AG10803 (cell line): ENCODE results near the gene NCBP1.
A peak's percentile ranks its signal among the peaks of the same experiment; 100 is the strongest.
"Not testable (repeated sequence)": the region's sequence is repeated elsewhere in the genome, so short reads cannot be mapped to it uniquely, and the experiment has no call there.

Source experiments
- DNase-seq: peaks from one replicate; pipeline ENCODE4 v3.0.0; 2010; ENCODE audit warnings: low read depth
- H3K4me3 ChIP-seq: 2 replicates; pipeline ENCODE4 v1.5.1; 2011; ENCODE audit warnings: mild to moderate bottlenecking, low read length, control low read depth
- CTCF ChIP-seq: conservative IDR thresholded peaks from 2 replicates; pipeline ENCODE4 v1.5.1; 2011; ENCODE audit warnings: mild to moderate bottlenecking, low read length, control low read depth, inconsistent platforms

Gene NCBP1

GRCh38 chr9:97695995-97696802, 62.6 kb downstream of the NCBP1 start:
- peak; percentile 31 for DNase-seq
- no peak for TF ChIP-seq CTCF
- peak overlapping the region; percentile 78 for H3K4me3 ChIP-seq

GRCh38 chr9:97696803-97697601, 63.4 kb downstream of the NCBP1 start, which contains the start of gene XPA:
Gene XPA, minus strand, starts transcription at chr9:97697340. Its CDS starts 48 bp downstream, at chr9:97697292.
- TF ChIP-seq CTCF: no peak
- peak within 1 kb of the TSS; percentile 78 for H3K4me3 ChIP-seq
- peak; percentile 89 for DNase-seq

- H3K4me3 ChIP-seq: no peak overlapping the region; the same call in 1 of the 2 replicates
- TF ChIP-seq CTCF: no peak
- no peak for DNase-seq
Observed at GRCh38 chr9:97697837-97698236, 64.2 kb downstream of the NCBP1 start.

- no peak for TF ChIP-seq CTCF
- H3K4me3 ChIP-seq: no peak overlapping the region
- DNase-seq: no peak
Observed at GRCh38 chr9:97698865-97699264, 65.2 kb downstream of the NCBP1 start.

GRCh38 chr9:97699281-97699680, 65.7 kb downstream of the NCBP1 start:
- DNase-seq, H3K4me3 ChIP-seq: not testable (repeated sequence)

- H3K4me3 ChIP-seq, DNase-seq: not testable (repeated sequence)
Observed at GRCh38 chr9:97699824-97700223, 66.2 kb downstream of the NCBP1 start.

GRCh38 chr9:97703437-97704344, 70.1 kb downstream of the NCBP1 start:
- DNase-seq: peak; percentile 82
- no peak for TF ChIP-seq CTCF
- H3K4me3 ChIP-seq: no peak overlapping the region
